ENCODE results near the gene PROKR2.

The PROKR2 gene

DNA sequence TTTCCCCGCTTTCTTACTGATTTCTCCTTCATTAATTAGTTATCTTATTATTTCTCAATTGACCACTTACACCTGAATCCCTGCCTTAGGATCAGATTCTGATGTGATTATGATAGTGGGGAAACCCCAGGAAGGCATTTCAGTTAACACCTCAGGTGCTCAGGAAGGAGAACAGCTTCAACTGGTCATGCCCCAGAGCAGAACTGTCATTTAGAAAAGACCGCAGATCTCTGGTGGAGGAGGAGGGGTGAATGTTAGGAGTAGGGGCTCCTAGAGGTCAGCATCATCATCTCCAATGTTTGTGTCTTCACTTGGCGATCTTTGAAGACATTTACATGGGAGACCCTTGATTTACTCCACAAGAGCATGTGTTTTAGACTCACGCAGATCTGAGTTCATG, 44.5 kb downstream of the PROKR2 start:
- no peak overlapping the region for H3K27ac ChIP-seq
- no peaks in the 10 kb centered on the region for H3K27me3 ChIP-seq (replicated peaks)
- TF ChIP-seq, protein P1, sequence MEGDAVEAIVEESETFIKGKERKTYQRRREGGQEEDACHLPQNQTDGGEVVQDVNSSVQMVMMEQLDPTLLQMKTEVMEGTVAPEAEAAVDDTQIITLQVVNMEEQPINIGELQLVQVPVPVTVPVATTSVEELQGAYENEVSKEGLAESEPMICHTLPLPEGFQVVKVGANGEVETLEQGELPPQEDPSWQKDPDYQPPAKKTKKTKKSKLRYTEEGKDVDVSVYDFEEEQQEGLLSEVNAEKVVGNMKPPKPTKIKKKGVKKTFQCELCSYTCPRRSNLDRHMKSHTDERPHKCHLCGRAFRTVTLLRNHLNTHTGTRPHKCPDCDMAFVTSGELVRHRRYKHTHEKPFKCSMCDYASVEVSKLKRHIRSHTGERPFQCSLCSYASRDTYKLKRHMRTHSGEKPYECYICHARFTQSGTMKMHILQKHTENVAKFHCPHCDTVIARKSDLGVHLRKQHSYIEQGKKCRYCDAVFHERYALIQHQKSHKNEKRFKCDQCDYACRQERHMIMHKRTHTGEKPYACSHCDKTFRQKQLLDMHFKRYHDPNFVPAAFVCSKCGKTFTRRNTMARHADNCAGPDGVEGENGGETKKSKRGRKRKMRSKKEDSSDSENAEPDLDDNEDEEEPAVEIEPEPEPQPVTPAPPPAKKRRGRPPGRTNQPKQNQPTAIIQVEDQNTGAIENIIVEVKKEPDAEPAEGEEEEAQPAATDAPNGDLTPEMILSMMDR (IDR thresholded peaks at IDR 0.05; ENCODE audit: low read depth, low read length, missing control alignments): no peak
- H3K4me3 ChIP-seq (ENCODE audit: low read depth, low read length): no peak overlapping the region
- no peaks in the 10 kb centered on the region for H3K36me3 ChIP-seq (replicated peaks)
- in situ Hi-C loops (cut with HindIII; ENCODE audit: low pct_ligation_motif_present, low sequenced_read_pairs): no loop called here
- no peak for DNase-seq

DNA sequence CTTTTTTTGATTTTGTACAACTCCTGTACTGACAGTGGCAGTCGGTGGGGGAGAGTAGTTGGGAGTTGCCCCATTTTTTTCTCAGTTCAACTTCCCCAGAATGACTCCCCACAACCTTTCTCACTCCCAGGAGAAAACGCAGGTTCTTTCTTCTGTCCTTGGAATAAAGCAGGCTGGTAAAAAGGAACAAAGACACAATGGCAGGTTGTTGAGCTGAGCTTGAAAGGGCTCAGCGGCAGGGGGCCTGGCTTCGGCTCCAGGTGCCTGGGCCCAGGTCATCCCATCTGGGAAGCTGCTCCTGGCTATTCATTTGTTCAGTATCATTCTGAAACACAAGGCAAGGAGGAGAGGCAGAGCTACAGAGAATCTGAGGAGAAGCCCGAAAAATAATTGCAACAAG, 46.2 kb downstream of the PROKR2 start:
- H3K36me3 ChIP-seq (replicated peaks): no peaks in the 10 kb centered on the region
- DNase-seq: no peak
- H3K27ac ChIP-seq: no peak overlapping the region
- H3K27me3 ChIP-seq (replicated peaks): peaks cover 1% of the 10 kb centered on the region
- in situ Hi-C loops (cut with HindIII; ENCODE audit: low pct_ligation_motif_present, low sequenced_read_pairs): no loop called here
- TF ChIP-seq, protein P1 (IDR thresholded peaks at IDR 0.05; ENCODE audit: low read depth, low read length, missing control alignments): no peak
- no peak overlapping the region for H3K4me3 ChIP-seq (ENCODE audit: low read depth, low read length)

DNA sequence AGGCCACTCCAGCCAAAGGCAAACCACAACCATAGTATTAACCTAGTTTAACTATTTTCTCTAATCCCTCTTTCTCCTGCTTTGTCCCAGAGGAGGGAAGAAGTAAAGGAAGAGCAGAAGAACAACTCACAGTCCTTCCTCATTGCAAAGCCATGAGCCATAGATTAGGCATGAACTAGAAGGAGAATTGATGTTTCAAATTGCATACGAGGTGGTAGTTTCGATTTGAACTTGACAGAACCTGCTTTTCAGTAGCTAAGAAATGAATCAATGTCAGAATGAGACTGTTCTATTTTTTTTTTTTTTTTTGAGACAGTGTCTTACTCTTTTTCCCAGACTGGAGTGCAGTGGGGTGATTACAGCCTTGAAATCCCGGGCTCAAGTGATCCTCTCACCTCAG, 48.3 kb downstream of the PROKR2 start:
- in situ Hi-C loops (cut with HindIII; ENCODE audit: low pct_ligation_motif_present, low sequenced_read_pairs): no loop called here
- Histone ChIP-seq H3K4me3 (ENCODE audit: low read depth, low read length) (no peak overlapping the region), H3K27me3 (replicated peaks) (peaks cover 1% of the 10 kb centered on the region), H3K36me3 (replicated peaks) (no peaks in the 10 kb centered on the region), H3K27ac (no peak overlapping the region)
- TF ChIP-seq, protein P1 (IDR thresholded peaks at IDR 0.05; ENCODE audit: low read depth, low read length, missing control alignments): no peak
- DNase-seq: no peak

DNA sequence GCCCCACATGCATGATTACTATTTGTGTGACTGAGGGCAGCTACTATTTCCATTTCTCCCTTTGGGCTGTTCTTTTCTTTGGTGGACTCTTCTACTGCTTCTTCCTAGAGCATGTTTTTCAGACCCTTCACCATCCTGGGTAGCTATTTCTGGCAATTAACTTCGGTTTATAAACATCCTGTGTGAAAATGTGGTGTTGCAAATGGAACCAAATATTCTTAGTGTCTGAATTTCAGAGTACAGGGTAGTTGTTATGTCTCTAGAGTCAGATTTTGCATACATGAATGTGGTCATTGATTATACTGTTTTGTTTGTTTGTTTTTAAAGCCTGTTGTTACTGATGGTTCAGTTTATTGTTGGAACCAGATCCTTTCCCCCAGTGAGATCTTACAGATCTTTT, 49.7 kb downstream of the PROKR2 start:
- H3K4me3 ChIP-seq (ENCODE audit: low read depth, low read length): no peak overlapping the region
- TF ChIP-seq, protein P1 (IDR thresholded peaks at IDR 0.05; ENCODE audit: low read depth, low read length, missing control alignments): no peak
- no peak overlapping the region for H3K27ac ChIP-seq
- peaks cover 4% of the 10 kb centered on the region for H3K27me3 ChIP-seq (replicated peaks)
- DNase-seq: no peak
- H3K36me3 ChIP-seq (replicated peaks): no peaks in the 10 kb centered on the region
- in situ Hi-C loops (cut with HindIII; ENCODE audit: low pct_ligation_motif_present, low sequenced_read_pairs): no loop called here

Data from brain microvascular endothelial cell (primary cell).